IMR-90 (cell line): ENCODE data around the gene NEURL1B.

Experiments used
- BHLHE40 ChIP-seq: fragments of 150-350 bp; IDR thresholded peaks from 2 replicates; pipeline ENCODE4 v1.6.1; 2016; ENCODE audit warnings: mild to moderate bottlenecking, low read depth, low read length
- MAZ ChIP-seq: IDR thresholded peaks from 2 replicates; pipeline ENCODE4 v1.6.1; 2012; ENCODE audit warnings: low read depth, mild to moderate bottlenecking, low read length, improper control_type of control experiment, moderate library complexity, borderline replicate concordance
- POLR2A ChIP-seq: IDR thresholded peaks from 2 replicates; pipeline ENCODE4 v1.6.1; 2012; ENCODE audit warnings: mild to moderate bottlenecking, low read depth, low read length
- TF ChIP-seq, protein P1 (sequence below): conservative IDR thresholded peaks from 2 replicates; pipeline ENCODE4 v1.5.1; 2012; ENCODE audit warnings: mild to moderate bottlenecking, low read depth, low read length, improper control_type of control experiment
- TF ChIP-seq, protein P2 (sequence below): fragments of 150-350 bp; IDR thresholded peaks from 2 replicates; pipeline ENCODE4 v1.6.1; 2017; ENCODE audit warnings: mild to moderate bottlenecking, antibody characterized with exemption, low read length, low read depth

DNA sequence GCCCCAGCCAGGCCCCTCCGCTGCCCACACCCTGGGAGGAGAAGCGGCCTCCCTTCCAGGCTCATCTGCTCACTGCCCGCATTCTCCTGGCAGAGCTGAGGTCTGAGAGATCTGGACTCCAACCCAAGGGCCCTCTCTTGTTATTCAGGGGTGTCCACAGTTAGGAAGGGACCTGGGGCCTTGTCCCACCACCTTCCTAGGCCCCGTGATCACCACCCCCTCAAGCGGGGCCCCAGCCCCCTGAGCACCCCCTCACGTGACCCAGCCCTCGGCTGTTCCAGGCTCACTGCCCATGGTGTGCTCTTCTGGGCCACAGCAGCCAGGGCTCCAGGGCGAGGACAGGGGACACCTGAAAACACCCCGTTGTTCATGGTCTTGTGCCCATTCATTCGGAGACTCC is 48.7 kb downstream of the NEURL1B start:
- no peak for TF ChIP-seq POLR2A
- TF ChIP-seq, protein P1, sequence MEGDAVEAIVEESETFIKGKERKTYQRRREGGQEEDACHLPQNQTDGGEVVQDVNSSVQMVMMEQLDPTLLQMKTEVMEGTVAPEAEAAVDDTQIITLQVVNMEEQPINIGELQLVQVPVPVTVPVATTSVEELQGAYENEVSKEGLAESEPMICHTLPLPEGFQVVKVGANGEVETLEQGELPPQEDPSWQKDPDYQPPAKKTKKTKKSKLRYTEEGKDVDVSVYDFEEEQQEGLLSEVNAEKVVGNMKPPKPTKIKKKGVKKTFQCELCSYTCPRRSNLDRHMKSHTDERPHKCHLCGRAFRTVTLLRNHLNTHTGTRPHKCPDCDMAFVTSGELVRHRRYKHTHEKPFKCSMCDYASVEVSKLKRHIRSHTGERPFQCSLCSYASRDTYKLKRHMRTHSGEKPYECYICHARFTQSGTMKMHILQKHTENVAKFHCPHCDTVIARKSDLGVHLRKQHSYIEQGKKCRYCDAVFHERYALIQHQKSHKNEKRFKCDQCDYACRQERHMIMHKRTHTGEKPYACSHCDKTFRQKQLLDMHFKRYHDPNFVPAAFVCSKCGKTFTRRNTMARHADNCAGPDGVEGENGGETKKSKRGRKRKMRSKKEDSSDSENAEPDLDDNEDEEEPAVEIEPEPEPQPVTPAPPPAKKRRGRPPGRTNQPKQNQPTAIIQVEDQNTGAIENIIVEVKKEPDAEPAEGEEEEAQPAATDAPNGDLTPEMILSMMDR = no peak
- TF ChIP-seq, protein P2, sequence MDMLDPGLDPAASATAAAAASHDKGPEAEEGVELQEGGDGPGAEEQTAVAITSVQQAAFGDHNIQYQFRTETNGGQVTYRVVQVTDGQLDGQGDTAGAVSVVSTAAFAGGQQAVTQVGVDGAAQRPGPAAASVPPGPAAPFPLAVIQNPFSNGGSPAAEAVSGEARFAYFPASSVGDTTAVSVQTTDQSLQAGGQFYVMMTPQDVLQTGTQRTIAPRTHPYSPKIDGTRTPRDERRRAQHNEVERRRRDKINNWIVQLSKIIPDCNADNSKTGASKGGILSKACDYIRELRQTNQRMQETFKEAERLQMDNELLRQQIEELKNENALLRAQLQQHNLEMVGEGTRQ = no peak
- no peak for TF ChIP-seq BHLHE40
- no peak for TF ChIP-seq MAZ
